ENCODE measurements around the gene TRIO.

GRCh38 chr5:14208071-14209021 is 65.2 kb downstream of the TRIO start:
- TF ChIP-seq ZNF792 (tag by site-specific recombination; IDR thresholded peaks at IDR 0.05) (no peak), CTCF (tag by site-specific recombination; IDR thresholded peaks at IDR 0.05) (no peak), BCL11A (tag by site-specific recombination; IDR thresholded peaks at IDR 0.05; ENCODE audit: low read depth) (no peak), ZNF23 (tag by site-specific recombination; IDR thresholded peaks at IDR 0.05; ENCODE audit: borderline replicate concordance) (no peak), PRDM6 (tag by site-specific recombination; IDR thresholded peaks at IDR 0.05) (peak; percentile 67), KLF17 (tag by site-specific recombination; IDR thresholded peaks at IDR 0.05) (no peak), ZNF398 (tag by site-specific recombination; IDR thresholded peaks at IDR 0.05) (no peak), GLI2 (tag by site-specific recombination; IDR thresholded peaks at IDR 0.05; ENCODE audit: borderline replicate concordance, low read depth) (no peak), PBX3 (CRISPR knock-in tag; IDR thresholded peaks at IDR 0.05) (no peak)
